GM12878 (cell line): Measurements from ENCODE around the gene MYLK4. TPM values are rescaled to one million over a fixed set of nuclear protein-coding genes. Genes with fewer than 3 reads are reported as not detected.

ENCODE experiments used
- ATAC-seq: fragments of 200-7000 bp; cut with Tn5 transposase; 3 replicates; pipeline ENCODE4 v1.9.1; 2020; ENCODE audit warnings: mild to moderate bottlenecking, moderate library complexity
- BruUV-seq: library from RNA; stranded (reverse); fragments of 400-500 nt; replicated peaks from 2 replicates; lab custom pipeline; 2021; lab: Mats Ljungman, UMichigan
- CTCF ChIA-PET: fragments of 300-600 bp; sonication (Branson Sonifier 250); formaldehyde crosslinking; extraction: SDS; loops from one replicate; lab custom pipeline; 2021; ENCODE audit warnings: inconsistent platforms; lab: Yijun Ruan, JAX
- POLR2A ChIA-PET: fragments of 350-600 bp; formaldehyde crosslinking; extraction: SDS; loops from one replicate; lab custom pipeline; 2021; ENCODE audit warnings: inconsistent platforms; lab: Charles Lee
- RAD21 ChIA-PET: fragments of 300-600 bp; sonication (Branson Sonifier 250); formaldehyde crosslinking; loops from one replicate; lab custom pipeline; 2023; ENCODE audit warnings: antibody characterized with exemption; ENCODE audit not compliant: unreplicated experiment; lab: Charles Lee
- SMC1A ChIA-PET: fragments of 300-600 bp; sonication (Branson Sonifier 250); formaldehyde crosslinking; loops from one replicate; lab custom pipeline; 2023; ENCODE audit not compliant: unreplicated experiment, uncharacterized antibody; lab: Charles Lee
- DNase-seq: peaks from one replicate; pipeline ENCODE4 v3.0.0-alpha.2; 2011; ENCODE audit warnings: low read depth, low spot score
- FAIRE-seq: peaks from 3 replicates; lab custom pipeline; 2011; peaks lifted over from hg19 to GRCh38; lab: Jason Lieb, UNC
- H2AFZ ChIP-seq: 2 replicates; pipeline ENCODE4 v1.6.0; 2011; ENCODE audit warnings: low read depth, low read length, control low read depth; ENCODE audit not compliant: control insufficient read depth
- H3K27ac ChIP-seq: 2 replicates; pipeline ENCODE4 v1.5.1; 2011; ENCODE audit warnings: control low read depth; ENCODE audit not compliant: control insufficient read depth, insufficient read depth
- H3K27me3 ChIP-seq, 2 experiments: replicated peaks in 1 of 2; 2 replicates each; pipeline versions ENCODE4 v1.6.0 to v1.6.1; 2011; ENCODE audit warnings: low read length in 1 of 2; ENCODE audit not compliant: control insufficient read depth in 2 of 2, insufficient read depth in 2 of 2
- H3K36me3 ChIP-seq, 2 experiments: 2 replicates each; pipeline ENCODE4 v1.5.1; 2011; ENCODE audit warnings: low read length in 1 of 2; ENCODE audit not compliant: control insufficient read depth in 2 of 2, insufficient read depth in 2 of 2
- H3K4me1 ChIP-seq: 2 replicates; pipeline ENCODE4 v1.6.1; 2011; ENCODE audit warnings: mild to moderate bottlenecking, low read length, moderate library complexity, mixed read lengths; ENCODE audit not compliant: control insufficient read depth, insufficient read depth
- H3K4me2 ChIP-seq: 2 replicates; pipeline ENCODE4 v1.6.0; 2011; ENCODE audit warnings: control low read depth; ENCODE audit not compliant: control insufficient read depth, insufficient read depth
- H3K4me3 ChIP-seq: fragments of 200-600 bp; sonication (generic); 2 replicates; pipeline ENCODE4 v1.5.1; 2016
- H3K79me2 ChIP-seq: 2 replicates; pipeline ENCODE4 v1.6.0; 2011; ENCODE audit warnings: low read length; ENCODE audit not compliant: control insufficient read depth, insufficient read depth
- H3K9ac ChIP-seq: 2 replicates; pipeline ENCODE4 v1.8.0; 2011; ENCODE audit warnings: low read length, control low read depth, mixed read lengths; ENCODE audit not compliant: control insufficient read depth, insufficient read depth
- H3K9me3 ChIP-seq: replicated peaks from 3 replicates; pipeline ENCODE4 v1.5.1; 2011; ENCODE audit warnings: mild to moderate bottlenecking, low read length; ENCODE audit not compliant: control insufficient read depth, insufficient read depth
- H4K20me1 ChIP-seq: 2 replicates; pipeline ENCODE4 v1.6.0; 2011; ENCODE audit not compliant: control insufficient read depth, insufficient read depth
- BACH1 ChIP-seq: fragments of 450-650 bp; IDR thresholded peaks from 2 replicates; pipeline ENCODE4 v1.6.1; 2017; ENCODE audit warnings: mild to moderate bottlenecking, borderline replicate concordance
- CBX3 ChIP-seq: fragments of 200-600 bp; sonication (generic); IDR thresholded peaks from 2 replicates; pipeline ENCODE4 v1.6.1; 2016; ENCODE audit warnings: low read depth, borderline replicate concordance
- CBX5 ChIP-seq: sonication (generic); IDR thresholded peaks from 2 replicates; pipeline ENCODE4 v1.6.1; 2016; ENCODE audit warnings: low read depth, moderate library complexity, mild to moderate bottlenecking, inconsistent platforms
- FOS ChIP-seq: IDR thresholded peaks from 3 replicates; pipeline ENCODE4 v1.6.1; 2011; ENCODE audit warnings: borderline replicate concordance; ENCODE audit not compliant: insufficient read length; ENCODE audit errors: extremely low read depth
- GATAD2B ChIP-seq: fragments of 450-650 bp; conservative IDR thresholded peaks from 2 replicates; pipeline ENCODE4 v1.6.1; 2017; ENCODE audit warnings: low read depth, mild to moderate bottlenecking, moderate library complexity
- HDGF ChIP-seq: fragments of 450-650 bp; IDR thresholded peaks from 2 replicates; pipeline ENCODE4 v1.6.1; 2016; ENCODE audit warnings: antibody characterized with exemption
- IKZF2 ChIP-seq, 2 experiments: fragments of 450-650 bp; IDR thresholded peaks; 2 replicates each; pipeline ENCODE4 v1.6.1; 2017; ENCODE audit warnings: mild to moderate bottlenecking in 2 of 2, moderate library complexity in 2 of 2
- NFYB ChIP-seq: IDR thresholded peaks from 2 replicates; pipeline ENCODE4 v1.6.1; 2011; ENCODE audit warnings: low read depth, mild to moderate bottlenecking, low read length, improper control_type of control experiment, moderate library complexity; ENCODE audit not compliant: insufficient read depth
- NR2F1 ChIP-seq: fragments of 450-650 bp; conservative IDR thresholded peaks from 2 replicates; pipeline ENCODE4 v1.6.1; 2017; ENCODE audit warnings: mild to moderate bottlenecking
- POLR2AphosphoS2 ChIP-seq: IDR thresholded peaks from 2 replicates; pipeline ENCODE4 v1.6.1; 2011; ENCODE audit warnings: low read depth, mild to moderate bottlenecking, low read length, improper control_type of control experiment, moderate library complexity
- RAD21 ChIP-seq: IDR thresholded peaks from 2 replicates; pipeline ENCODE4 v1.6.1; 2011; ENCODE audit warnings: mild to moderate bottlenecking, low read depth, low read length, moderate library complexity; ENCODE audit not compliant: insufficient read depth
- RELA ChIP-seq: fragments of 450-650 bp; IDR thresholded peaks from 2 replicates; pipeline ENCODE4 v1.8.0; 2014; ENCODE audit warnings: borderline replicate concordance; ENCODE audit not compliant: partially characterized antibody
- SMC3 ChIP-seq: IDR thresholded peaks from 2 replicates; pipeline ENCODE4 v1.6.1; 2011; ENCODE audit warnings: low read length, improper control_type of control experiment, borderline replicate concordance
- SUZ12 ChIP-seq: fragments of 200-600 bp; sonication (generic); IDR thresholded peaks from one replicate; pipeline ENCODE4 v1.6.1; 2018; ENCODE audit warnings: antibody characterized with exemption, mild to moderate bottlenecking; ENCODE audit not compliant: unreplicated experiment
- YBX1 ChIP-seq: fragments of 450-650 bp; IDR thresholded peaks from 2 replicates; pipeline ENCODE4 v1.6.1; 2016; ENCODE audit warnings: antibody characterized with exemption
- YY1 ChIP-seq: IDR thresholded peaks from 2 replicates; pipeline ENCODE4 v1.6.1; 2011; ENCODE audit warnings: low read depth, mild to moderate bottlenecking, low read length
- ZNF217 ChIP-seq: fragments of 450-650 bp; IDR thresholded peaks from 2 replicates; pipeline ENCODE4 v1.6.1; 2017; ENCODE audit warnings: antibody characterized with exemption, mild to moderate bottlenecking
- ZNF622 ChIP-seq: fragments of 450-650 bp; IDR thresholded peaks from 2 replicates; pipeline ENCODE4 v1.6.1; 2017; ENCODE audit warnings: mild to moderate bottlenecking, inconsistent platforms
- WGBS: methylation state at CpG from one replicate; pipeline ENCODE4 v1.1.6; 2016; ENCODE audit warnings: low lambda C conversion rate; ENCODE audit not compliant: insufficient replicate concordance, insufficient coverage; ENCODE audit errors: missing lambda C conversion rate; 5-methylcytosine and 5-hydroxymethylcytosine counted together
- in situ Hi-C: fragments of 300-500 bp; cut with MboI; formaldehyde crosslinking; loops from 9 replicates; pipeline ENCODE4 v1.14.3; 2018; ENCODE audit warnings: mixed read lengths
- intact Hi-C: fragments of 100-400 bp; cut with micrococcal nuclease; formaldehyde crosslinking; loops from one replicate; pipeline ENCODE4 v1.14.2; 2022; ENCODE audit not compliant: unreplicated experiment
- polyA plus RNA-seq, 11 experiments: library from polyadenylated mRNA; depleted of rRNA in 4 of 11; unstranded in 6 of 11; stranded (reverse) in 5 of 11; fragments of >200 nt; fragmentation: Nextera tagmentation in 4 of 11; fragmentation: Illumina TruSeq in 1 of 11; extraction: Ambion mirVana in 4 of 11; extraction: Trizol in 1 of 11; gene quantifications; 1 replicate in 1 of 11; 2 replicates in 10 of 11; pipeline versions ENCODE4 v1.2.1 to v1.2.3, GENCODE V29; 2011 to 2016; ENCODE audit warnings: inconsistent platforms in 2 of 11, missing spikeins in 2 of 11, low read depth in 1 of 11
- total RNA-seq, 4 experiments: library from RNA; depleted of rRNA in 3 of 4; stranded (reverse); fragments of >200 nt in 3 of 4; fragmentation: Illumina TruSeq in 1 of 4; extraction: Trizol in 1 of 4; gene quantifications; 2 replicates each; pipeline versions ENCODE4 v1.2.1 to v1.2.3, GENCODE V29; 2013 to 2021
- TF ChIP-seq, protein P1 (sequence below): fragments of 150-350 bp; IDR thresholded peaks from 2 replicates; pipeline ENCODE4 v1.6.1; 2016; ENCODE audit warnings: low read depth, low read length
- TF ChIP-seq, protein P2 (sequence below), 3 experiments: IDR thresholded peaks in 2 of 3; conservative IDR thresholded peaks in 1 of 3; 2 replicates each; pipeline ENCODE4 v1.5.1; 2011; ENCODE audit warnings: low read depth in 3 of 3, low read length in 3 of 3, mild to moderate bottlenecking in 3 of 3, control low read depth in 2 of 3, moderate library complexity in 2 of 3, inconsistent platforms in 1 of 3, mixed read lengths in 1 of 3; ENCODE audit not compliant: control insufficient read depth in 2 of 3, insufficient read depth in 1 of 3; ENCODE audit errors: extremely low read depth in 1 of 3

Gene MYLK4
- total and polyA plus RNA-seq, 10 of the 15 experiments (the other 5 are each of a cell fraction or from before 2014, with no cell fraction given) = under 0.01 to 0.09 (median 0.05) TPM; not detected in 1

DNA sequence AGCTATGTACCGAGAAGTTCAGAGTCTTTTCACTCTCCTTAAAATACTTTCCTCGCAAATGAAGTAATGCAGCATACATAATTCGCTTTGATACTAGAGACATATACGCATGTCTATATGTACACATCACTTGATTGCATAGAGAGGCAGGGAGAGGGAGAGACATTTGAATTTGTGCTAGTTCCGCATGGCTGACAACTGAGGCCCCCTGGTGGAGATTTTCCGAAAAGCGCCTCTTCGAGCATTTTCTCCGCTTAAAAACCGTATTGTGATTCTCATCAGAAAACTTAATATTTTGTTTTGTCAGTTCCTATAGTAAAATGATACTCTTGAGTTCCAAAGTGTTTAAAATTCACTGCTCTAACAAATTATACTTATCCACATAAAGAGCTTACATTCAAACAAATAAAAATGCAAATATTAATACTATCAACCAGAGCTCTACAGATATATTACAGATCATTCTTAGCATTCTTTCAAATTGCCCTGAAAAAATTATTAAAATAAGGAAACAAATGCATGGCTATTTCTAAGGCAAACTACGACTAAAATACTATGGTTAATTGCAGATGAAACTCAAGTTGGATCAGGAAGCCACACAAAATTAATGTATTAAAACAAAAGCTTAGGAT, 637 bp downstream of the MYLK4 start:
- H3K9me3 ChIP-seq = no peaks in the 10 kb centered on the region
- FAIRE-seq = peak; percentile 73
- BruUV-seq = no TSS peak
- H4K20me1 ChIP-seq = no peaks in the 10 kb centered on the region
- no peaks in the 10 kb centered on the region for H3K36me3 ChIP-seq
- in situ Hi-C loops (loop anchor here (10.0 kb wide), 1 partner anchor 1155 kb away; no protein-coding TSS in a partner anchor), intact Hi-C loops (loop anchor here (1.0 kb wide), 2 partner anchors 12 to 1154 kb away; no protein-coding TSS in a partner anchor)
- H3K4me2 ChIP-seq = no peak overlapping the region
- H3K4me1 ChIP-seq = no peaks in the 10 kb centered on the region
- no peak overlapping the region for H2AFZ ChIP-seq
- no peaks in the 10 kb centered on the region for H3K79me2 ChIP-seq
- CTCF ChIA-PET = interaction anchor here (0.6 to 6.2 kb wide), 45 partner anchors 8 to 1154 kb away, joined by 3 to 85 read pairs (median 4); partner anchors contain the start of genes SERPINB1 and WRNIP1
- POLR2A ChIA-PET = no interaction called here
- RAD21 ChIA-PET = interaction anchor here (0.8 to 3.6 kb wide), 5 partner anchors 12 to 1153 kb away, joined by 3 to 14 read pairs (median 5); no protein-coding TSS in a partner anchor
- H3K4me3 ChIP-seq = no peak overlapping the region
- SMC1A ChIA-PET = interaction anchor here (0.7 to 3.1 kb wide), 13 partner anchors 10 to 1154 kb away, joined by 3 to 30 read pairs (median 4); partner anchors contain the start of gene SERPINB1
- no peak overlapping the region for H3K27ac ChIP-seq
- peaks cover 4 to 7% of the 10 kb centered on the region in 2 experiments; a peak in 3 of 4 replicates for H3K27me3 ChIP-seq
- no peak for DNase-seq
- ATAC-seq = peak; percentile 63
- 14% methylated on average over 11 of the region's 11 CpGs for WGBS
- H3K9ac ChIP-seq = no peak overlapping the region
- TF ChIP-seq YBX1 = no peak
- TF ChIP-seq POLR2AphosphoS2 = no peak
- TF ChIP-seq HDGF = no peak
- TF ChIP-seq NR2F1 = no peak
- no peak for TF ChIP-seq FOS
- TF ChIP-seq RAD21 = peak; percentile 50; the same call in 1 of the 2 replicates
- TF ChIP-seq ZNF217 = no peak
- no peak for TF ChIP-seq IKZF2 (IDR thresholded peaks at IDR 0.05)
- TF ChIP-seq SUZ12 = no peak
- TF ChIP-seq, protein P1, sequence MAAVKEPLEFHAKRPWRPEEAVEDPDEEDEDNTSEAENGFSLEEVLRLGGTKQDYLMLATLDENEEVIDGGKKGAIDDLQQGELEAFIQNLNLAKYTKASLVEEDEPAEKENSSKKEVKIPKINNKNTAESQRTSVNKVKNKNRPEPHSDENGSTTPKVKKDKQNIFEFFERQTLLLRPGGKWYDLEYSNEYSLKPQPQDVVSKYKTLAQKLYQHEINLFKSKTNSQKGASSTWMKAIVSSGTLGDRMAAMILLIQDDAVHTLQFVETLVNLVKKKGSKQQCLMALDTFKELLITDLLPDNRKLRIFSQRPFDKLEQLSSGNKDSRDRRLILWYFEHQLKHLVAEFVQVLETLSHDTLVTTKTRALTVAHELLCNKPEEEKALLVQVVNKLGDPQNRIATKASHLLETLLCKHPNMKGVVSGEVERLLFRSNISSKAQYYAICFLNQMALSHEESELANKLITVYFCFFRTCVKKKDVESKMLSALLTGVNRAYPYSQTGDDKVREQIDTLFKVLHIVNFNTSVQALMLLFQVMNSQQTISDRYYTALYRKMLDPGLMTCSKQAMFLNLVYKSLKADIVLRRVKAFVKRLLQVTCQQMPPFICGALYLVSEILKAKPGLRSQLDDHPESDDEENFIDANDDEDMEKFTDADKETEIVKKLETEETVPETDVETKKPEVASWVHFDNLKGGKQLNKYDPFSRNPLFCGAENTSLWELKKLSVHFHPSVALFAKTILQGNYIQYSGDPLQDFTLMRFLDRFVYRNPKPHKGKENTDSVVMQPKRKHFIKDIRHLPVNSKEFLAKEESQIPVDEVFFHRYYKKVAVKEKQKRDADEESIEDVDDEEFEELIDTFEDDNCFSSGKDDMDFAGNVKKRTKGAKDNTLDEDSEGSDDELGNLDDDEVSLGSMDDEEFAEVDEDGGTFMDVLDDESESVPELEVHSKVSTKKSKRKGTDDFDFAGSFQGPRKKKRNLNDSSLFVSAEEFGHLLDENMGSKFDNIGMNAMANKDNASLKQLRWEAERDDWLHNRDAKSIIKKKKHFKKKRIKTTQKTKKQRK = no peak
- TF ChIP-seq CBX5 = no peak
- no peak for TF ChIP-seq NFYB
- TF ChIP-seq SMC3 = peak; percentile 64
- no peak for TF ChIP-seq CBX3
- TF ChIP-seq BACH1 = no peak
- TF ChIP-seq ZNF622 = no peak
- TF ChIP-seq RELA = no peak
- peak; percentile 45; the same call in 1 of the 2 replicates for TF ChIP-seq YY1
- TF ChIP-seq, protein P2, sequence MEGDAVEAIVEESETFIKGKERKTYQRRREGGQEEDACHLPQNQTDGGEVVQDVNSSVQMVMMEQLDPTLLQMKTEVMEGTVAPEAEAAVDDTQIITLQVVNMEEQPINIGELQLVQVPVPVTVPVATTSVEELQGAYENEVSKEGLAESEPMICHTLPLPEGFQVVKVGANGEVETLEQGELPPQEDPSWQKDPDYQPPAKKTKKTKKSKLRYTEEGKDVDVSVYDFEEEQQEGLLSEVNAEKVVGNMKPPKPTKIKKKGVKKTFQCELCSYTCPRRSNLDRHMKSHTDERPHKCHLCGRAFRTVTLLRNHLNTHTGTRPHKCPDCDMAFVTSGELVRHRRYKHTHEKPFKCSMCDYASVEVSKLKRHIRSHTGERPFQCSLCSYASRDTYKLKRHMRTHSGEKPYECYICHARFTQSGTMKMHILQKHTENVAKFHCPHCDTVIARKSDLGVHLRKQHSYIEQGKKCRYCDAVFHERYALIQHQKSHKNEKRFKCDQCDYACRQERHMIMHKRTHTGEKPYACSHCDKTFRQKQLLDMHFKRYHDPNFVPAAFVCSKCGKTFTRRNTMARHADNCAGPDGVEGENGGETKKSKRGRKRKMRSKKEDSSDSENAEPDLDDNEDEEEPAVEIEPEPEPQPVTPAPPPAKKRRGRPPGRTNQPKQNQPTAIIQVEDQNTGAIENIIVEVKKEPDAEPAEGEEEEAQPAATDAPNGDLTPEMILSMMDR (IDR thresholded peaks at IDR 0.05 in 2 of 3, conservative IDR thresholded peaks at IDR 0.05 in 1 of 3; ENCODE audit: control insufficient read depth in 2 of 3, extremely low read depth in 1 of 3, insufficient read depth in 1 of 3, low read depth in 3 of 3, low read length in 3 of 3) = peak; percentile 68 to 75 (median 69)
- TF ChIP-seq GATAD2B = no peak
